Brain microvascular endothelial cell (primary cell): Measurements from ENCODE around the gene DESI1.

Experiments
- DNase-seq: peaks from one replicate; pipeline ENCODE4 v3.0.0-alpha.2; 2020
- H3K27ac ChIP-seq: fragments of 250-450 bp; sonication (Bioruptor Pico); 2 replicates; pipeline ENCODE4 v1.5.1; 2020; ENCODE audit warnings: mild to moderate bottlenecking, moderate library complexity
- H3K27me3 ChIP-seq: fragments of 250-450 bp; sonication (Bioruptor Pico); replicated peaks from 2 replicates; pipeline ENCODE4 v1.5.1; 2020; ENCODE audit warnings: mild to moderate bottlenecking
- H3K36me3 ChIP-seq: fragments of 250-450 bp; sonication (Bioruptor Pico); replicated peaks from 2 replicates; pipeline ENCODE4 v1.5.1; 2020; ENCODE audit warnings: mild to moderate bottlenecking
- H3K4me3 ChIP-seq: 2 replicates; pipeline ENCODE4 v1.5.1; 2011; ENCODE audit warnings: low read depth, mild to moderate bottlenecking, control low read depth, low read length, moderate library complexity
- CTCF ChIP-seq: IDR thresholded peaks from 2 replicates; pipeline ENCODE4 v1.5.1; 2011; ENCODE audit warnings: low read depth, mild to moderate bottlenecking, moderate library complexity, low read length, control low read depth, inconsistent platforms; ENCODE audit errors: missing control alignments
- in situ Hi-C: cut with HindIII; loops from 2 replicates; pipeline ENCODE4 v1.10.0; 2017; ENCODE audit warnings: low sequenced_read_pairs, low pct_ligation_motif_present

The DESI1 gene

GRCh38 chr22:41625577-41625976, 4.7 kb upstream of the DESI1 start:
- no peak overlapping the region for H3K4me3 ChIP-seq
- H3K27ac ChIP-seq: no peak overlapping the region
- no peak for DNase-seq
- H3K36me3 ChIP-seq: peaks cover 51% of the 10 kb centered on the region
- in situ Hi-C loops: no loop called here
- TF ChIP-seq CTCF: no peak
- H3K27me3 ChIP-seq: no peaks in the 10 kb centered on the region

DNA sequence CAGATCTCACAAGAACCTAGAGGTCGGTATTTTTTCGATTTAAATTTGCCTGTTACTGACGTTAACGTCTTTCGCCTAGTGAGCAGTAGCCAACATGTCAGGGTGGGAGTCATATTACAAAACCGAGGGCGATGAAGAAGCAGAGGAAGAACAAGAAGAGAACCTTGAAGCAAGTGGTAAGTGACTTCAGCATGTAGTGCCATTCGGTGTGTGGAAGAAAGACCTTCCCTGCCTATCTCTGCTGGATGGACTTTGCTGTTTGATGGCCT, 1.0 kb upstream of the DESI1 start:
- TF ChIP-seq CTCF: no peak
- Histone ChIP-seq H3K27me3 (no peaks in the 10 kb centered on the region), H3K27ac (peak overlapping the region; percentile 92), H3K4me3 (peak overlapping the region; percentile 98), H3K36me3 (peaks cover 25% of the 10 kb centered on the region)
- DNase-seq: no peak
- in situ Hi-C loops: no loop called here

DNA sequence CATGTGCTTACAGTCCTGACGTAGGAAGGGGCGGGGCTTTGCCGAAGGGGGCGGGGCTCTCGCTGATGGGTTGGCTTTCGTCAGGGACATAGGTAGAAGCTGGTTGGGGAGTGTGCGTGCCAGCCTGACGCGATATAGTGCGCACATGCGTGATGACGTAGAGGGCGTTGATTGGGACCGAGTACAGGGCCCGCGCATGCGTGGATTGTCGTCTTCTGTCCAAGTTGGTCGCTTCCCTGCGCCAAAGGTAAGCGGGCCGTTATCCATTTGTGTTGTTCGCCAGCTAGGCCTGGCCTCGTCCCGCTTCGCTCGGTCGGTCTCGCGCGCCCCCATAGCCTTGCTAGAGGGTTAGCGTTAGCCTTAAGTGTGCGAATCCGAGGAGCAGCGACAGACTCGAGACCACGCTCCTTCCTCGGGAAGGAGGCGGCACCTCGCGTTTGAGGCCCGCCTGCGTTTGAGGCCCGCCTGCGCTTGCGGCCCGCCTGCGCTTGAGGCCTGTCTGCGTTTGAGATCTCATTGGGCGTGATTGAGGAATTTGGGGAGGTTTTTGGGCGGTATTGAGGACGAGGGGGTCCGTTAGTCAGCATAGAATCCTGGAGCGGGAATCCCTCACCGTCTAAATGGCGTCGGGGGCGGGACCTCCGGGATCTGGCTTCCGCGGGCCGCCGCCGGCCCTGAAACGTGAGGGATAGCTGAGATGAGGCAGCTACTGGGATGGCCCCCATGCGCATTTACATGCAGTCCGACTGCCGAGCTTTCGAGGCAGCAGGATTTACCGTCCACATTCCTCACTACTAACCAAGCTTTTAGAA, 462 bp upstream of the DESI1 start, which contains the start of gene XRCC6:
TSS of gene XRCC6 (plus strand) at position 197 of the 812 bp plus-strand sequence. CDS start 710 bp downstream, outside the sequence.
- in situ Hi-C loops: no loop called here
- DNase-seq: peak; percentile 100
- Histone ChIP-seq H3K36me3 (peaks cover 24% of the 10 kb centered on the region), H3K4me3 (peak within 1 kb of the TSS; percentile 98), H3K27me3 (no peaks in the 10 kb centered on the region), H3K27ac (peak within 1 kb of the TSS; percentile 92)
- no peak for TF ChIP-seq CTCF

- Histone ChIP-seq H3K36me3 (peaks cover 15% of the 10 kb centered on the region), H3K27me3 (no peaks in the 10 kb centered on the region), H3K27ac (peak overlapping the region; percentile 73), H3K4me3 (peak overlapping the region; percentile 98)
- no peak for DNase-seq
- peak; percentile 28 for TF ChIP-seq CTCF
- in situ Hi-C loops: no loop called here
Measured at GRCh38 chr22:41619979-41620588, 759 bp downstream of the DESI1 start.

DNA sequence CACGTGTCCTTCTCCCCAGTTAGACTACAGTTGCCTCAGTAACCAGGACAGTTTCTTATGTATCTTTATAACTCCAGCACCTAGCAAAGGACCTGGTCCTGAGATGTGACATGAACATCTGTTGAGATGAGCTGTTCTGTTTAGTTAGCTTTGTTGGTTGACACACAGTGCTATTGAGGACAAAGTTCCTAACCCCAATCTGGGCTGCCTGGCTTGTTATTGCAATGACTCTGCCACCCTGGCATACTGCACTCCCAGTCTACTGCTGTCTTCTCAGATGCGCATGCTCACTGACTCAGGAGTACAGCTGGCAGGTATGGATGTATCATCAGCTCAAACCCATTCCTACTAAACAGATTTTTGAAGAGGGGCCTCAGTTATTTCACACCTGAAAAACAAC, 7.4 kb downstream of the DESI1 start:
- H3K27me3 ChIP-seq: no peaks in the 10 kb centered on the region
- DNase-seq: no peak
- in situ Hi-C loops: no loop called here
- H3K27ac ChIP-seq: no peak overlapping the region
- H3K4me3 ChIP-seq: no peak overlapping the region
- TF ChIP-seq CTCF: no peak
- H3K36me3 ChIP-seq: peaks cover 6% of the 10 kb centered on the region
